NCI-H146 (cell line): ENCODE results near the gene MSANTD1.

Experiments
- DNase-seq: peaks from one replicate; lab custom pipeline; 2025; lab: John Stamatoyannopoulos, UW

MSANTD1 gene

DNA sequence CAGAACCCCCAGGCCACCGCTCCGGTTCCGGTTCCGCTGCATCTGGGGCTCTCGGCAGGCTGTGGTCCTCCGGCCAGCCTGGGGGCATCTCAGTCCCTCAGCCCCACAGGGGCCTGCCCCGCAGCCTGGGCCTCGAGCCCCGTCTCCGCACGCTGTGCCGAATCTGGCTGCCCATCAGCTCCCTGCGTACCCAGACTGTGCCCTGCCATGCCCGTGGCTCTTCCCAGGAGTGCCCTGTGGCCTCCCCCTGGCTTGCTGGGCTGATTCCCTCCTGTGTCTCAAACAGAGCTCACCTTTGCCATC is 830 bp upstream of the MSANTD1 start:
- DNase-seq = no peak

- DNase-seq = no peak
These were observed 915 bp downstream of the MSANTD1 start for GRCh38 chr4:3249711-3250437.

GRCh38 chr4:3250438-3250955 is 1.5 kb downstream of the MSANTD1 start:
- no peak for DNase-seq

GRCh38 chr4:3250956-3251690 is 2.2 kb downstream of the MSANTD1 start:
- no peak for DNase-seq

GRCh38 chr4:3251691-3252479 is 2.9 kb downstream of the MSANTD1 start:
- no peak for DNase-seq

DNA sequence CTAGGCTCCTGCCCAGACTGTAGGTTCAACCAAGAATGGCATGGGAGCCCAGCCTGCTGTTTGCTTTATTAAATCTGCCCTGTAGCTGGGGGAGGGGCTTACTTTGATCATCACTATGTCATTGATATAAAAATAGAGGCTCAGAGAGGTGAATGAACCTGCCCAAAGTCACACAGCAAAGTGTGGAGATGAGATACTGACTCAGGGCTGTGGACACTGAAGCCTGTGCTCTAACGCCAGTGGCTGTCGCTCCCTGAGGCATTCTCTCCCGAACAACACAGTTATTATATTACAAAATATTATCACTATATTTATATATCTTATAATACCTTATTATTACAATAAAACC is 3.5 kb downstream of the MSANTD1 start:
- no peak for DNase-seq

GRCh38 chr4:3252831-3253641 is 4.1 kb downstream of the MSANTD1 start:
- no peak for DNase-seq

- no peak for DNase-seq
These were observed 4.8 kb downstream of the MSANTD1 start for GRCh38 chr4:3253808-3254207.

DNA sequence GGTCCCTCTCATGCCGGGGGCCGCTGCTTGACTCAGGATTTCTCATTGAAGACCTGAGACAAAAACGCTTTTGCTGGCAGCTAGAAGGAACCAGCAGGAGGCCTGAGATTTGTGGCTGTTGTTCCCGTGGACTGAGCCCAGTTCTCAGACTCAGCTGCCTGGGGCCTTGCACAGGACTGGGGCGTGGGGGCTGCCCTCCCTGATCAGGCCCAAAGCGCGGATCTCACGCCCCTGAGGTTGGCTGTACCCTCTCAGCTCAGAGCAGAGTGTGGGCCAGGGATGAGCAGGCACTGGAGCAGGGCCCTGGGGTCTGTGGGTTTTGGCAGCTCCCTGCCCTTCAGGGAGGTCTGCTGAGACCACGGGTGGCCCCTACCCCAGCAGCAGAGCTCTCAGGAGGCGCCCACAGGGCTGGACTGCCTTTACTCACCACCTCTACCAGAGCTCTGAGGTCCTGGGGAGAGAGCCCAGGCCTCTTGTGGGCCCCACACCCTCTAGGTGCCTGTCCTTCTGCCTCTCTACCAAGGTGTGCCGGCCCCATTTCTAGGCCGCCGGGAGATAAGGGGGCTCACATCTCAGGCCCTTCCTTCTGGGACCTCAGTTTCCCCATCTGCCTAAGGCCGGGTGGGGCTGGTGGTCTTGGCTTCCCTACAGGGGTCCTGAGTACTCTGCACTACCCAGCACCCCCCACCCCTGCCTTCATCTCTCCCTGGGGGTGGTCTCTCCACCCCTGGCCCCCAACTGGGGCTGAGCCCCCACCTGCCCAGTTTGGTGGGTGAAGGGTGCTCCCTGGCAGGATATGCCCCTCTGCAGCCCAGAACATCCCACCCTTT is 5.6 kb downstream of the MSANTD1 start:
- no peak for DNase-seq

GRCh38 chr4:3255611-3256186 is 6.7 kb downstream of the MSANTD1 start:
- DNase-seq = no peak

DNA sequence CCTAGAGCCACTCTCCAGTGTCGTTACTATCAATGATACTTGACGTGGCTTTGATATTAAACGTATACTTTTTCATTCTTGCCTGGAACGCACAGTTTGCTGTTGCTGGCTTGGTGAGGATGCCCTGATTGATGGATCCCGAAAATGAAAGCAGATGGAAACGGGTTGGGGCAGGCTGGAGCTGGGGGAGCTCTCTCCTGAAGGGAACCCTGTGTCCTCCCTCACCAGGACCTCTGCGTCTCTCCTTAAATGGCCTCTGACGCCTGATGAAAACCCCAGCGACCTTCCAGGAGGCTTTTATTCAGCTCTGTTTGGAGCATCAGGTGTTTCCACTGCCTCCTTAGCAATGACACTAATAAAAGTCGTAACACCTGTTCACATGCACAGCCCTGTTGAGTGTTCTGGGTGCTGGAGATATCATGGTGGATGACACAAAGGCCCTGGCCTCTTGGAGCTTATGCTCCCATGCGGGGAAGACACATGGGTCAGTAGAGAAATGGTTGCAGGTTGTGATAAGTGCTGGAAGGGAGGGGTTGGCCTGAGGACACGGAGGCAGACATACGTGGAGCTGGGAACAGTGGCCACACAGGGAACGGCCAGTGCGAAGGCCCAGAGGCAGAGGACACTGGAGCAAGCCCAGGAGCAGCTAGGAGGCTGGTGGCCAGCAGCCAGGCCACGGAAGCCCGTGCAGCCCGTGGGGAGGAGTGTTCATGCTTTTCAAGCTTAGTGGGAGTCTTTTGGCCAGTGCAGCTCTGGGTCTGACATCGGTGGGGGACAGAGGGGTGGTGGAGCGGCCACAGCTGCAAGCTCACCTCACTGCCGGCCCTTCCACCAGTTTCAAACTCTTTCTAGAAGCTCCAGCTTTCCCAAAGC is 7.5 kb downstream of the MSANTD1 start:
- no peak for DNase-seq

DNA sequence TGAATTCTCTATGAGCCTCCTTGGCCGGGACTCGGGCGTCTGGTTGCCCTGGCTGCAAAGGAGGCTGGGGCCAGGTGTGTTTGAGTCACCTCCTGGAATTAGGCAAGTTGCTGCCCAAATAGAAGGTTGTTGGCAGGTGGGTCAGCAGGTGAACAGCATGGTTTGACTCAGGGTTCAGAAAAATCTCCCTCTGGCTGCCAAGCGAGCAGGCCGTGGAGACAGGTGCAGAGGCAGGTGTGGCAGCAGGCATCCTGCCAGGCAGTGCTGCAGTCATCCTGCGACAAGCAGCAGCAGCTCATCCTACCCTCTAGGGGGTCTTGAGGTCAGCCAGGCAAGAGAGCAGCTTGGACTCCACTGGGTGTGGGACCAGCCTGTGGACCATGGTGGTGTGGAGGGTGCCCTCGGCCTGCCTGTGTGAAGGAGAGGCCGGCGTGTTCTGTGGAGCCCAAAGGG is 8.2 kb downstream of the MSANTD1 start:
- peak; percentile 89 for DNase-seq

DNA sequence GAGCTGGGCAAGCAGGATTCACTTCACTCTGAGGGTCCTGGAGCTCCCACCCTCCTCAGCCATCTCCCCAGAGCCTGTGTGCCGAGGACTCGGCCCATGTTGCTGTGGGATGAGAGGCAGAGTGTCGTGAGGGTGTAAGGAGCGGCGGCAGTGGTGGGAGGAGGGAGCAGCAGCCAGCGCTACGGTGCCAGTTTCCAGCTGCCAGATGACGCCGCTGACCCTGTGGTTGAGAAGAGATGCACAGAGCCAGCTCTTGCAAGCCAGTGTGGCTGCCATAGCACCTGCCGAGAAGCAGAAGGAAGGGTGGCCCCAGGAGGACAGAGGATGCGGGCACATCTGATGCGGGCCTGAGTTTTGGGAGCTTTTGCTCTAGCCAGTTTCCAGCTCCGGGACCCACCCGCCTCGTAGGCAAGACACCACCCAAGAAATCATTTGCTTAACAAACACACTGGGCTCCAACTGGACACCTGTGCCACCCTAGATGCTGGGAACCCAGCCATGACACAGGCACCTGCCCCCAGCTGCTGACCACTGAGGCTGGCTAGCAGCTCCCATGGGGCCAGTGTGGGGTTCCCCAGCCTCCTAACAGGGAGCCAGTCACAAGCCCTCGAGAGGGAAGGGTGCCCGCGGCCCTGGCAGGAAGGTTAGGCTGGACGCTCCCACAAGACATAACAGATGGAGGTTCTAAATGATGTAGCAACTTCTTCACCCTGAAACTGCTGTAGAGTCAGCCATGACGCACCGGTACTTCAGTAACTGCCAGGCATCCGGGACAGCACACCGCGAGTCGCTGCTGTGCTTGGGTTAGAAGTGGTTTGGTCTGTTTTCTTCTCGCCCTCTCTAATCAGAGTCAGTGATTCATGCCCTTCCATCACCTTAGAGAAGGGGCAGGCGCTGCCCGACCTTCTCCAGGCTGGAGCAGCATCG is 8.9 kb downstream of the MSANTD1 start:
- no peak for DNase-seq

GRCh38 chr4:3261411-3262207 is 12.7 kb downstream of the MSANTD1 start:
- DNase-seq = no peak

GRCh38 chr4:3262208-3263052 is 13.5 kb downstream of the MSANTD1 start:
- DNase-seq = no peak

GRCh38 chr4:3263053-3263875 is 14.3 kb downstream of the MSANTD1 start:
- no peak for DNase-seq
